Lung (tissue), 12 donors: ENCODE measurements around the gene MLX. TPM values are rescaled to one million over a fixed set of nuclear protein-coding genes. Genes with fewer than 3 reads are reported as not detected.
"Not testable (repeated sequence)": the region's sequence is repeated elsewhere in the genome, so short reads cannot be mapped to it uniquely, and the experiment has no call there.

Experiments used
- ATAC-seq: fragments of 200-7000 bp; cut with Tn5 transposase; one replicate; pipeline ENCODE4 v1.9.1; 2020; ENCODE audit warnings: moderate number of reproducible peaks; ENCODE audit not compliant: insufficient read depth, low FRiP score
- DNase-seq, 3 donors: peaks; one replicate each; pipeline ENCODE4 v3.0.0-alpha.2; 2013 to 2017
- H3K27ac ChIP-seq, 2 donors: one replicate each; pipeline ENCODE4 v1.5.1; 2013; ENCODE audit warnings: mild to moderate bottlenecking in 2 of 2, moderate library complexity in 2 of 2, control low read depth in 1 of 2, inconsistent platforms in 1 of 2, low read depth in 1 of 2, low read length in 1 of 2
- H3K27me3 ChIP-seq, 3 donors: one replicate each; pipeline ENCODE4 v1.5.1; 2013; ENCODE audit warnings: low read length in 2 of 3; ENCODE audit not compliant: control insufficient read depth in 3 of 3, insufficient read depth in 3 of 3
- H3K36me3 ChIP-seq, 4 donors: one replicate each; pipeline ENCODE4 v1.5.1; 2013; ENCODE audit warnings: low read length in 4 of 4, mild to moderate bottlenecking in 1 of 4, moderate library complexity in 1 of 4; ENCODE audit not compliant: control insufficient read depth in 4 of 4, insufficient read depth in 4 of 4
- H3K4me1 ChIP-seq, 5 donors: one replicate each; pipeline ENCODE4 v1.5.1; 2013; ENCODE audit warnings: low read length in 5 of 5, mild to moderate bottlenecking in 2 of 5, moderate library complexity in 1 of 5; ENCODE audit not compliant: control insufficient read depth in 5 of 5, insufficient read depth in 5 of 5
- H3K4me3 ChIP-seq: one replicate; pipeline ENCODE4 v1.5.1; 2013; ENCODE audit warnings: mild to moderate bottlenecking, control low read depth, moderate library complexity
- H3K9ac ChIP-seq, 2 donors: one replicate each; pipeline ENCODE4 v1.5.1; 2013; ENCODE audit warnings: low read length in 2 of 2, control low read depth in 1 of 2; ENCODE audit not compliant: insufficient read depth in 1 of 2
- H3K9me3 ChIP-seq, 4 donors: one replicate each; pipeline ENCODE4 v1.5.1; 2013; ENCODE audit warnings: low read length in 3 of 4, mild to moderate bottlenecking in 1 of 4, moderate library complexity in 1 of 4; ENCODE audit not compliant: control insufficient read depth in 4 of 4, insufficient read depth in 3 of 4
- CTCF ChIP-seq: IDR thresholded peaks from 2 replicates; pipeline ENCODE4 v1.5.1; 2012; ENCODE audit warnings: mild to moderate bottlenecking; ENCODE audit errors: control extremely low read depth, extremely low read depth
- WGBS, 2 donors: extraction: QIAGEN DNeasy Blood & Tissue Kit; methylation state at CpG; one replicate each; pipeline ENCODE4 v1.1.7; 2013; 5-methylcytosine and 5-hydroxymethylcytosine counted together
- polyA plus RNA-seq, 2 donors: library from polyadenylated mRNA; stranded (reverse); fragments of 200-250 nt; gene quantifications; one replicate each; pipeline ENCODE4 v1.2.1, GENCODE V29; 2013
- total RNA-seq, 2 donors: library from RNA; depleted of rRNA in 1 of 2; stranded (reverse); fragments of >200 nt in 1 of 2; gene quantifications; one replicate each; pipeline ENCODE4 v1.2.1, GENCODE V29; 2014 to 2021
- donor health status: control.
- donor health status: control.
- donor health status: Bipolar disorder and iron deficiency.
- donor health status: healthy.
- donor health status: DM: yes; HTN: yes; CAD: no.

MLX gene
- total and polyA plus RNA-seq, 4 donors, result 31.9 to 71.6 (median 65.7) TPM

GRCh38 chr17:42553866-42554249, 13.0 kb upstream of the MLX start:
- ATAC-seq (no peak), DNase-seq (no peak)
- Histone ChIP-seq H3K27me3 (no peaks in the 10 kb centered on the region), H3K4me1 (peaks cover 0 to 18% (median 4%) of the 10 kb centered on the region in 5 donors), H3K27ac (peak overlapping the region; percentile 86 to 92), H3K36me3 (peaks cover 0 to 4% (median 0%) of the 10 kb centered on the region in 4 donors), H3K9ac (peak overlapping the region; percentile 40 to 94), H3K9me3 (no peaks in the 10 kb centered on the region), H3K4me3 (peak overlapping the region; percentile 92)
- no peak for TF ChIP-seq CTCF
- WGBS, 2 donors, result 47 to 56% methylated on average over 16 of the region's 16 CpGs

- peak overlapping the region; percentile 86 to 92 for H3K27ac ChIP-seq
- no peaks in the 10 kb centered on the region for H3K9me3 ChIP-seq
- TF ChIP-seq CTCF, result no peak
- peak; percentile 90 for ATAC-seq
- H3K27me3 ChIP-seq, result no peaks in the 10 kb centered on the region
- peak overlapping the region; percentile 92 for H3K4me3 ChIP-seq
- H3K9ac ChIP-seq, result peak overlapping the region; percentile 93 to 94
- peaks cover 0 to 18% (median 4%) of the 10 kb centered on the region in 5 donors for H3K4me1 ChIP-seq
- peaks cover 0 to 4% (median 0%) of the 10 kb centered on the region in 4 donors for H3K36me3 ChIP-seq
- peak; percentile 92 to 94 (median 93) for DNase-seq
- WGBS, 2 donors, result 1% methylated on average over 62 to 82 of the region's 82 CpGs
These were observed 12.4 kb upstream of the MLX start for GRCh38 chr17:42554250-42555121.

GRCh38 chr17:42555122-42555622, 11.7 kb upstream of the MLX start:
- Histone ChIP-seq H3K9ac (peak overlapping the region; percentile 93 to 94), H3K27me3 (no peaks in the 10 kb centered on the region), H3K4me1 (peaks cover 0 to 18% (median 4%) of the 10 kb centered on the region in 5 donors), H3K4me3 (peak overlapping the region; percentile 92), H3K9me3 (no peaks in the 10 kb centered on the region), H3K36me3 (peaks cover 0 to 4% (median 0%) of the 10 kb centered on the region in 4 donors), H3K27ac (peak overlapping the region; percentile 86 to 92)
- 23 to 28% methylated on average over 4 of the region's 4 CpGs for whole genome bisulfite sequencing, 2 donors
- TF ChIP-seq CTCF, result no peak
- DNase-seq, result no peak
- no peak for ATAC-seq

GRCh38 chr17:42555961-42556617, 10.8 kb upstream of the MLX start:
- not testable (repeated sequence) for H3K4me3 ChIP-seq, H3K9me3 ChIP-seq, DNase-seq, H3K9ac ChIP-seq, H3K27ac ChIP-seq, ATAC-seq, H3K36me3 ChIP-seq, H3K27me3 ChIP-seq
- WGBS, 2 donors, result 77 to 78% methylated on average over 5 of the region's 5 CpGs
- H3K4me1 ChIP-seq, result peaks cover 0 to 18% (median 4%) of the 10 kb centered on the region in 5 donors
